ENCODE data around the gene IQCH. TPM values are rescaled to one million over a fixed set of nuclear protein-coding genes. Genes with fewer than 3 reads are reported as not detected.

The IQCH gene
- total RNA-seq, 2 experiments from 2014 or later = 1.3 to 1.4 TPM

DNA sequence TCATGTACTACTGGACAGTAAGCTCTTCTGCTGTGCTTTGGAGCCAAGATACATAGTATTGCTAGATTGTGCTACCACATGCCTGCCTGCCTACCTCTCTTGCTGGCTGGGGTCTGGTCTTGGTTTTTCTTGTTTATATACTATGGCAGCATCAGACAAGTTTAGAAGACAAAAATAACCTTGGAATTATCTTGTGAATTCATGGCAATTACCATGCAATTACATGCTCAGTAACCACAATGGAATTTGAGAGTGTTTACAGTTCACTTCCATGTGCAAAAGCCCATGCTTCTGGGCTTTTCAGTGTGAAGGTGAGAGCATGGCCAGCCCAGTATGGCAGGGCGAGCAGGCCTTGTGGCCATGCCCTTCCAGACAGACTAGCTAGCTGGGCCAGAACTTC lies 218.4 kb downstream of the IQCH start:
- H3K9me3 Mint-ChIP-seq = no peaks in the 10 kb centered on the region
- no peaks in the 10 kb centered on the region for H3K36me3 Mint-ChIP-seq
- no peak overlapping the region for H3K4me3 Mint-ChIP-seq
- no peaks in the 10 kb centered on the region for H3K27me3 Mint-ChIP-seq
- DNase-seq = no peak
- no peak overlapping the region for H3K27ac Mint-ChIP-seq
- no peaks in the 10 kb centered on the region for H3K4me1 Mint-ChIP-seq

GRCh38 chr15:67474405-67475110 lies 220.0 kb downstream of the IQCH start:
- Mint-ChIP-seq H3K4me1 (no peaks in the 10 kb centered on the region), H3K4me3 (no peak overlapping the region), H3K27ac (no peak overlapping the region), H3K27me3 (peaks cover 4% of the 10 kb centered on the region), H3K36me3 (peaks cover 2% of the 10 kb centered on the region), H3K9me3 (no peaks in the 10 kb centered on the region)
- DNase-seq = no peak

DNA sequence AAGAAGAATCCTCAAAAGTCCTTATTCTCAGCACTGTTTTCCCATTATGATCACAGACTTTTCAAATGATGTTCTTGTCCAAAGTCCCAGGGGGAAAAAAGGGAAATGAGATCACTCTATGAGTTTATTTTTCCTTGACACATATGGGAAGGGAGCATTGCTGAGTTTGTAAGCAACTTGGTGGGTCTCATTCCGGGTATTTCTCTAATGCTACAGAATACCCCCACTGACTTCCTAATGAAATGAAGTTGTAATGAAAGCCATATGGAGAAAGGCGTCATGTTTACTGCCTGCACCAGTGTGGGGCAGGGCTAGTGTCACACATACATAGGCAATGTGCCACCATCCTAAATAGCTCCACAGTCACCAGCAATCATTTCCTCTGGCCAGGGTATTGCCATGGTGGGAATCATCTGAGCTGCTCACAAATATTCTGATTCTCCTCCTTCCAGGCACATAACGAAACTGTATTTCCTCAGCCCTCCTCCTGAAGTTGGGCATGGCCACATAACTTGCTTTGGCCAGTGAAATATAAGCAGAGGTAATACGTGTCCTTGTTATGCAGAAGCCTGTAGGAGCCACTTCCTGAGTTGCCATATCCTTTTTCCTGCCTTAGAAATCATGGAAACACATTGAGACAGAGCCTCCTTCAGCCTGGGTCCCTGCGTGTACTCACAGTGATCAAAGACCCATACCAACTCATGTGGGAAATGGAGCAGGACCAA lies 225.4 kb downstream of the IQCH start:
- Mint-ChIP-seq H3K27ac (no peak overlapping the region), H3K4me1 (peaks cover 10% of the 10 kb centered on the region)

GRCh38 chr15:67480741-67481140 lies 226.2 kb downstream of the IQCH start:
- DNase-seq = no peak
- H3K9me3 Mint-ChIP-seq = peaks cover 3% of the 10 kb centered on the region
- peaks cover 10% of the 10 kb centered on the region for H3K4me1 Mint-ChIP-seq
- H3K4me3 Mint-ChIP-seq = no peak overlapping the region
- no peak overlapping the region for H3K27ac Mint-ChIP-seq
- H3K27me3 Mint-ChIP-seq = peaks cover 4% of the 10 kb centered on the region
- H3K36me3 Mint-ChIP-seq = peaks cover 14% of the 10 kb centered on the region

More for the DNA sequence above, 225.4 kb downstream of the IQCH start:
- Mint-ChIP-seq H3K27me3 (peaks cover 4% of the 10 kb centered on the region), H3K36me3 (peaks cover 11% of the 10 kb centered on the region), H3K9me3 (peaks cover 3% of the 10 kb centered on the region), H3K4me3 (no peak overlapping the region)
- no peak for DNase-seq

DNA sequence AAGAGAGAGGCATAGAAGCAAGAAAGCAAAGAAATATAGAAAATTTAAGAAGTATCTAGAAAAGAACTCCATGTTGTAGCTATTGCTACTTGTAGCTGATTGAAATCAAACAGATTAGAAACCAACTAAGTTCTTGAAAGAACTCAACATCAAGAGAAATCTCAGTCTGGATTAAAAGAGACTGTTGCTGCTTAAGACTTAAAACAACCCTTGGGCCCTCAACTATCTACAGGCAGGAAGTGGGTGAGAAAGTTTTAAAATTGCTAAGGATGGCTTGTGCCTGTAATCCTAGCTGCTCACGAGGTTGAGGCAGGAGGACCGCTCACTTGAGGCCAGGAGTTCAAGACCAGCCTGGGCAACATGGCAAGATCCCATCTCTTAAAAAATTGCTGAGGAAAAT lies 227.1 kb downstream of the IQCH start:
- peaks cover 14% of the 10 kb centered on the region for H3K36me3 Mint-ChIP-seq

GRCh38 chr15:67495585-67495984 lies 241.0 kb downstream of the IQCH start:
- Mint-ChIP-seq H3K27ac (no peak overlapping the region), H3K27me3 (no peaks in the 10 kb centered on the region), H3K4me3 (no peak overlapping the region), H3K9me3 (no peaks in the 10 kb centered on the region), H3K4me1 (peaks cover 5% of the 10 kb centered on the region), H3K36me3 (peaks cover 11% of the 10 kb centered on the region)
- DNase-seq = no peak

More for the DNA sequence above, 227.1 kb downstream of the IQCH start:
- peaks cover 3% of the 10 kb centered on the region for H3K9me3 Mint-ChIP-seq
- H3K4me3 Mint-ChIP-seq = no peak overlapping the region
- no peak for DNase-seq
- no peak overlapping the region for H3K27ac Mint-ChIP-seq
- peaks cover 10% of the 10 kb centered on the region for H3K4me1 Mint-ChIP-seq
- peaks cover 4% of the 10 kb centered on the region for H3K27me3 Mint-ChIP-seq

DNA sequence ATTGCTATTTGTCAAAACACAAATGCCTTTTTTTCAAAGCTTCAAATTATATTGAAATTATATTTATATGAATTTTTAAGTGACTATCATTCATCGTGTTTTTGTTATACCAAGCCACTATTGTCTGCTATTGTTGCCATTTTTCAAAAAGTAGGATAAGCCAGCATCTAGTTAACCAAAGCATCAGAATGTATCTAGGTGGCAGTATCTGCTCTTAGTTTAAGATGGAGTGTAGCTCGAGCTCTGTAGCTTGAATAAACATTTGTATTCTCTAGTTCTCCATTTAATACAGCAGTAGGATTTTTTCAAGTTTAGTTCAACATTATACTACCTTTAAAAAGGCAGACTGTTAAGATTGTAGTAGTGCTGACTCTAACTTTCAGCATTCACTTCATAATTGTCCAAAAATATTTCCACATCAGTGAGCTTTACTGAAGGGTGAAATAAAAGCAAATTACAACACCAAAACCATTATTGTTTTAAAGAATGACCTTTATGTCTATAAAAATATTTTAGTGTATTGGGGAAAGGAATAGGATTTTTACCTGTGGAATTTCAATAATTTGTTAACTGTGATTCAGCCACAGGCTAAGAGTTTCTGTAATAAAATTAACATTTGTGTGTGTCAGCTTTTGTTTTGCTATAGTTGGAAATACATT lies 246.7 kb downstream of the IQCH start:
- Mint-ChIP-seq H3K4me3 (no peak overlapping the region), H3K36me3 (peaks cover 3% of the 10 kb centered on the region), H3K27ac (no peak overlapping the region), H3K9me3 (no peaks in the 10 kb centered on the region), H3K27me3 (no peaks in the 10 kb centered on the region), H3K4me1 (peaks cover 5% of the 10 kb centered on the region)
- DNase-seq = no peak

DNA sequence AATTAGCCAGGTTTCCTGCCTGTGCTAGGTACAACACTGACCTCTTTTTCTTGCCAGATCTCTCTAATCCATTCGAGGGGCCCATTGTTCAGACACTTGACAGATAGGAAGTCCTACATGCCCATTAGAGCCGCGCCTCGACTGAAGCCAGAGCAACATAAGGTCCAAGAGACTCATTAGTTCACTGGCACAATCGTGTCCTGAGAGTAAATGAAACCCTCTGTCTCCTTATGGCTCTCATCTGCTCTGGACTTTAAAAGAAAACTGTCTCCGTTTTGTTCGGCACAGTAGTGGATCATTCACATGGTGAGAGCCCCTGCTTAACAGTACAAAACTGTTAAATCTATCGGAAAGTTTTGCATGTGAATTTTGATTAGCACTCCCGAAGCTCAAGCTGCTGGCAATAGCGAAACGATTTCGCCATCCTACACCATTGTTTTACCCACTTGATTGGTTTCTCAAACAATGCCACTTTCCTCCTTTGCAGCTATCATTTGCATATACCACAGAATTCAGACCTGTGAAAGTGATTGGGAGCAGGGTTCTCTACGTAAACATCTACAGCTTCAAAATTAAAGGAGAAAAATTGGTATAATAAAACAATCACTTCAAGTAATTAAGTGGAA lies 247.4 kb downstream of the IQCH start:
- no peak overlapping the region for H3K4me3 Mint-ChIP-seq
- no peaks in the 10 kb centered on the region for H3K9me3 Mint-ChIP-seq
- H3K27me3 Mint-ChIP-seq = no peaks in the 10 kb centered on the region
- peaks cover 3% of the 10 kb centered on the region for H3K4me1 Mint-ChIP-seq
- no peak overlapping the region for H3K27ac Mint-ChIP-seq
- peaks cover 3% of the 10 kb centered on the region for H3K36me3 Mint-ChIP-seq
- no peak for DNase-seq

DNA sequence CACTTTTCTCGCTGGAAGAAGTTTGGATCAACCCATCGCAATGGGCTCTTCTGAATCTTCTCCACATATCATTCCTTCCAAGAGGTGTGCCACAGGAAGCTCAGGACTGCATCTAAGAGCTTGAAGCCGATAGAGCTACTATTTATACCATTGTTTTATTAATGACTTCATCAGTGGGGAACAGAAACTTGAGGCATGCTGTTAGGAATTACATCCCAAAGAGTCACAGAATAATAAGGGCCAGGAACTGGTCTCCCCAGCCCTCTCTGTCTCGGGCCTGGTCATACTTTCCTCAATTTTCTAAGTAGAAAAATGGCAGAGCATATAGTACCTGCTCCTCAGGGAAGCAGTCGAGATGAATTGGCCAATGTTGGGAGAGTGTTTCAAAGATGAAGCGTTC lies 249.5 kb downstream of the IQCH start:
- Mint-ChIP-seq H3K4me1 (peaks cover 3% of the 10 kb centered on the region), H3K27ac (no peak overlapping the region), H3K4me3 (no peak overlapping the region), H3K9me3 (no peaks in the 10 kb centered on the region), H3K36me3 (peaks cover 3% of the 10 kb centered on the region), H3K27me3 (no peaks in the 10 kb centered on the region)
- no peak for DNase-seq

GRCh38 chr15:67504796-67505195 lies 250.2 kb downstream of the IQCH start:
- Mint-ChIP-seq H3K27me3 (no peaks in the 10 kb centered on the region), H3K9me3 (no peaks in the 10 kb centered on the region), H3K4me1 (peaks cover 3% of the 10 kb centered on the region), H3K4me3 (no peak overlapping the region), H3K27ac (no peak overlapping the region), H3K36me3 (peaks cover 4% of the 10 kb centered on the region)
- DNase-seq = no peak

GRCh38 chr15:67505675-67506572 lies 251.3 kb downstream of the IQCH start:
- Mint-ChIP-seq H3K9me3 (no peaks in the 10 kb centered on the region), H3K4me1 (peaks cover 3% of the 10 kb centered on the region), H3K36me3 (peaks cover 4% of the 10 kb centered on the region)

GRCh38 chr15:67506775-67507747 lies 252.5 kb downstream of the IQCH start:
- H3K36me3 Mint-ChIP-seq = peaks cover 8% of the 10 kb centered on the region
- H3K27me3 Mint-ChIP-seq = no peaks in the 10 kb centered on the region
- no peaks in the 10 kb centered on the region for H3K9me3 Mint-ChIP-seq
- no peak overlapping the region for H3K27ac Mint-ChIP-seq
- peaks cover 8% of the 10 kb centered on the region for H3K4me1 Mint-ChIP-seq
- no peak for DNase-seq
- H3K4me3 Mint-ChIP-seq = no peak overlapping the region

More at GRCh38 chr15:67505675-67506572, 251.3 kb downstream of the IQCH start:
- H3K4me3 Mint-ChIP-seq = no peak overlapping the region
- H3K27me3 Mint-ChIP-seq = no peaks in the 10 kb centered on the region
- DNase-seq = no peak
- no peak overlapping the region for H3K27ac Mint-ChIP-seq

- no peaks in the 10 kb centered on the region for H3K9me3 Mint-ChIP-seq
- peaks cover 13% of the 10 kb centered on the region for H3K36me3 Mint-ChIP-seq
- DNase-seq = no peak
- H3K27me3 Mint-ChIP-seq = no peaks in the 10 kb centered on the region
- no peak overlapping the region for H3K4me3 Mint-ChIP-seq
- no peak overlapping the region for H3K27ac Mint-ChIP-seq
- H3K4me1 Mint-ChIP-seq = peaks cover 10% of the 10 kb centered on the region
These were observed 253.8 kb downstream of the IQCH start for GRCh38 chr15:67508407-67508806.

All from activated naive CD8-positive, alpha-beta T cell treated with anti-CD3 and anti-CD28 coated beads for 36 hours (primary cell).